PFSK-1 (cell line): ENCODE results near the gene ZNF235.

ENCODE experiments used
- FOXP2 ChIP-seq: optimal IDR thresholded peaks from 2 replicates; pipeline ENCODE3; 2011; ENCODE audit warnings: borderline replicate concordance, control low read depth, inconsistent platforms; ENCODE audit not compliant: insufficient read depth; ENCODE audit errors: extremely low read length, extremely low read depth
- POLR2AphosphoS5 ChIP-seq: IDR thresholded peaks from 2 replicates; pipeline ENCODE4 v1.6.1; 2012; ENCODE audit warnings: low read depth, mild to moderate bottlenecking, control low read depth, low read length, moderate library complexity
- SIN3A ChIP-seq: IDR thresholded peaks from 2 replicates; pipeline ENCODE4 v1.6.1; 2012; ENCODE audit warnings: mild to moderate bottlenecking, low read length, moderate library complexity, borderline replicate concordance; ENCODE audit not compliant: insufficient read depth
- TAF1 ChIP-seq: IDR thresholded peaks from 2 replicates; pipeline ENCODE4 v1.6.1; 2012; ENCODE audit warnings: low read length, control low read depth, borderline replicate concordance; ENCODE audit not compliant: insufficient read depth
- TF ChIP-seq, protein P1 (sequence below), 2 experiments: IDR thresholded peaks; 2 replicates each; pipeline versions ENCODE4 v1.6.1 to v1.8.0; 2011 to 2012; ENCODE audit warnings: low read depth in 2 of 2, low read length in 2 of 2, control low read depth in 1 of 2, inconsistent platforms in 1 of 2, mild to moderate bottlenecking in 1 of 2, moderate library complexity in 1 of 2; ENCODE audit not compliant: insufficient read depth in 1 of 2

ZNF235 gene

DNA sequence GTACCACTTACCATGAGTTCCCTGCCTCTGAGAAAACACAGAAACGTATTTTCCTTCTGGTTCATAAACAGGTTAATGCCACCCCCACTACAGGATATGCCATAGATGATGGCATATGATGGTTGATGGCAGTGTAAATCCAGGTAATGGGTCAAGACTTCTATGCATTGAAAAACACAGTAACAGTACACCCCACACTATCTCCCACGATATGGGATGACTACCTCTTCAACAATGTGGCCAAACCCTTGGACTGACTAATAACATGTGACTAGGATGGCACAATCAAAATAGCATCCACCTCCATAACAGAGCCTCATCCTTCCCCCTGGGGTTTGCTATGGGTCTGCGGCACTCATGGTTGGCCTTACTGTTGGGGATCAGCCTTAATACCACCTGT, 22.0 kb downstream of the ZNF235 start:
- TF ChIP-seq SIN3A: no peak
- no peak for TF ChIP-seq TAF1
- TF ChIP-seq POLR2AphosphoS5: no peak
- TF ChIP-seq FOXP2: no peak
- TF ChIP-seq, protein P1, sequence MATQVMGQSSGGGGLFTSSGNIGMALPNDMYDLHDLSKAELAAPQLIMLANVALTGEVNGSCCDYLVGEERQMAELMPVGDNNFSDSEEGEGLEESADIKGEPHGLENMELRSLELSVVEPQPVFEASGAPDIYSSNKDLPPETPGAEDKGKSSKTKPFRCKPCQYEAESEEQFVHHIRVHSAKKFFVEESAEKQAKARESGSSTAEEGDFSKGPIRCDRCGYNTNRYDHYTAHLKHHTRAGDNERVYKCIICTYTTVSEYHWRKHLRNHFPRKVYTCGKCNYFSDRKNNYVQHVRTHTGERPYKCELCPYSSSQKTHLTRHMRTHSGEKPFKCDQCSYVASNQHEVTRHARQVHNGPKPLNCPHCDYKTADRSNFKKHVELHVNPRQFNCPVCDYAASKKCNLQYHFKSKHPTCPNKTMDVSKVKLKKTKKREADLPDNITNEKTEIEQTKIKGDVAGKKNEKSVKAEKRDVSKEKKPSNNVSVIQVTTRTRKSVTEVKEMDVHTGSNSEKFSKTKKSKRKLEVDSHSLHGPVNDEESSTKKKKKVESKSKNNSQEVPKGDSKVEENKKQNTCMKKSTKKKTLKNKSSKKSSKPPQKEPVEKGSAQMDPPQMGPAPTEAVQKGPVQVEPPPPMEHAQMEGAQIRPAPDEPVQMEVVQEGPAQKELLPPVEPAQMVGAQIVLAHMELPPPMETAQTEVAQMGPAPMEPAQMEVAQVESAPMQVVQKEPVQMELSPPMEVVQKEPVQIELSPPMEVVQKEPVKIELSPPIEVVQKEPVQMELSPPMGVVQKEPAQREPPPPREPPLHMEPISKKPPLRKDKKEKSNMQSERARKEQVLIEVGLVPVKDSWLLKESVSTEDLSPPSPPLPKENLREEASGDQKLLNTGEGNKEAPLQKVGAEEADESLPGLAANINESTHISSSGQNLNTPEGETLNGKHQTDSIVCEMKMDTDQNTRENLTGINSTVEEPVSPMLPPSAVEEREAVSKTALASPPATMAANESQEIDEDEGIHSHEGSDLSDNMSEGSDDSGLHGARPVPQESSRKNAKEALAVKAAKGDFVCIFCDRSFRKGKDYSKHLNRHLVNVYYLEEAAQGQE (IDR thresholded peaks at IDR 0.05; ENCODE audit: insufficient read depth in 1 of 2, low read depth in 2 of 2, low read length in 2 of 2): no peak

DNA sequence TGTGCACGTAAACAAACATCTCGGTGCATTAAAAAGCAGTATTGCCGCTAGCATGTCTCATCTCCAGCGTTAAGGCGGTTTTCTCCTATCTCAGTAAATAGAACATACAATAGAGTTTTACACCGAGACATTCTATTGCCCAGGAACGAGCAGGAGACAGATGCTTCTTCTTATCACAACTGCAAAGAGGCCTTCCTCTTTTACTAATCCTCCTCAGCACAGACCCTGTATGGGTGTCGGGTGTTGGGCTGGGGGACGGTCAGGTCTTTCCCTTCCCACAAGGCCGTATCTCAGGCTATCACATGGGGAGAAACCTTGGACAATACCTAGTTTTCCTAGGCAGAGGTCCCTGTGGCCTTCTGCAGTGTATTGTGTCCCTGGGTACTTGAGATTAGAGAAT, 23.9 kb downstream of the ZNF235 start:
- TF ChIP-seq SIN3A (no peak), TAF1 (no peak)

DNA sequence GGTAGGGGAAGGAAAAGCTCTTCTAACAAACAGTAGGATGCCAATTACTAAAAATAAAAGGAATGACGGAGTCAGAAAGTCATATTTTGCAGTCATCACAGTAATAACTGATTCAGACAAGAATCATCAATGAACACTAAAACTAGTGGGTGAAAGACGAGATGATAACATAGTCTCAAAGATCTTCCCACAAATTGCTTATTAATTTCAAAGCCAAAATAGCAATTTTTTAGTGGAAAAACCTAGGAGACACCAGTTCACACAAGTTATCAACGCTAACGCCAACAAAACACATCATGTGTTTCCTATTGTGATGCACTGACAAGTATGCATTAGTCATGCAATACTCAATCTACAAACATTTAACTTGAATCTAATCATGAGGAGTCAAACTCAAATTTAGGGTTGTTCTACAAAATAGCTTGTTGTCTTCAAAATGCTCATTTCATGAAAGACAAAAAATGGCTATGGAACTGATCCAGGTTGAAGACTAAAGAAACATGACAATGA, 26.6 kb downstream of the ZNF235 start:
- TF ChIP-seq, protein P1 (IDR thresholded peaks at IDR 0.05; ENCODE audit: insufficient read depth in 1 of 2, low read depth in 2 of 2, low read length in 2 of 2): no peak
- no peak for TF ChIP-seq FOXP2
- TF ChIP-seq TAF1: no peak
- no peak for TF ChIP-seq POLR2AphosphoS5
- no peak for TF ChIP-seq SIN3A

DNA sequence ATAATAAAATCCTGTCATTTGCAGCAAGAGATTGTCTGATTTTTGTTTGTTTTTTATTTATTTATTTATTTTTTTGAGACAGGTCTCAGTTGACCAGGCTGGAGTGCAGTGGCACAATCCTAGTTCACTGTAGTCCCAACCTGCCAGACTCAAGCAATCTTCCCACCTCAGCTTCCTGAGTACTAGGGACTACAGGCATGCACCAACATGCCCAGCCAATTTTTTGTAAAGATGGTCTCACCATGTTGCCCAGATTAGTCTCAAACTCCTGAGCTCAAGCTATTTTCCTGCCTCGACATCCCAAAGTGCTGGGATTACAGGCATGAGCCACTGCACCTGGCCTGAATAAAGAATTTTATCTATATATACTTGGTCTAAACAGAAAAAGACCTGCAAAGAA, 27.5 kb downstream of the ZNF235 start:
- TF ChIP-seq SIN3A: no peak
- TF ChIP-seq, protein P1 (IDR thresholded peaks at IDR 0.05; ENCODE audit: insufficient read depth in 1 of 2, low read depth in 2 of 2, low read length in 2 of 2): no peak
- TF ChIP-seq FOXP2: no peak
- no peak for TF ChIP-seq TAF1
- TF ChIP-seq POLR2AphosphoS5: no peak

DNA sequence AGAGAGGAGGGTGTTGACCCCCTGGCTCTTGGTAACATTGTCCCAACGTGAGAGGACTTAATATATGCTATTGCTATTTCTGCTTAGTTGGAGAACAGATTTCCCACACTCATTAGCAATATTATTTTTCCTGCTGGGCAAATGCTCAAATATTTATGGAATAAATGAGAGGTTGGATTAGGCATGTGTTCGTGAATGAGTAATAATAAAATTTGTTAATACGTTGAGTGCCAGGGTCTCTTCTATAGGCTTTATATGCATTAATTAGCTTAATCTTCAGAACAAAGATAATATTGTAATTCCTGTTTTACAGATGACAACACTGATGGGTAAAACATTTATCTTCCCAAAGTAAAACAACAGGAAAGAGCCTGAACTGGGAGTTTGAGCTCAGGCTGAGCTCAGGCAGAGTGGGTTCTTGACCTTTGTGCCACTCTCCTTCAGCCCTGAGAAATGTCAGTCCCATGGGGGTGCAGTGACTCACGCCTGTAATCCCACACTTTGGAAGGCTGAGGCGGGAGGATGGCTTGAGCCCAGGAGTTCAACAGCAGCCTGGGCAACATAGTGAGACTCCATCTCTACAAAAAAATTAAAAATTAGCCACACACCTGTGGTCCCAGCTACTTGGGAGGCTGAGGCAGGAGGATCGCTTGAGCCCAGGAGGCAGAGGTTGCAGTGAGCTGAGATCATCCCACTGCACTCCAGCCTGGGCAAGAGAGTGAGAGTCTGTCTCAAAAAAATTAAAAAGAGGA, 44.0 kb downstream of the ZNF235 start:
- TF ChIP-seq, protein P1 (IDR thresholded peaks at IDR 0.05; ENCODE audit: insufficient read depth in 1 of 2, low read depth in 2 of 2, low read length in 2 of 2): no peak
- TF ChIP-seq TAF1: no peak
- TF ChIP-seq SIN3A: no peak
- no peak for TF ChIP-seq POLR2AphosphoS5
- no peak for TF ChIP-seq FOXP2
